GM19397 (cell line): ENCODE measurements around the gene RASSF10.

ENCODE experiments used
- ATAC-seq: cut with Tn5 transposase; IDR thresholded peaks from one replicate; pipeline ENCODE4 v1.9.1; 2021; ENCODE audit warnings: mild to moderate bottlenecking, moderate library complexity; ENCODE audit not compliant: unreplicated experiment

RASSF10 gene

DNA sequence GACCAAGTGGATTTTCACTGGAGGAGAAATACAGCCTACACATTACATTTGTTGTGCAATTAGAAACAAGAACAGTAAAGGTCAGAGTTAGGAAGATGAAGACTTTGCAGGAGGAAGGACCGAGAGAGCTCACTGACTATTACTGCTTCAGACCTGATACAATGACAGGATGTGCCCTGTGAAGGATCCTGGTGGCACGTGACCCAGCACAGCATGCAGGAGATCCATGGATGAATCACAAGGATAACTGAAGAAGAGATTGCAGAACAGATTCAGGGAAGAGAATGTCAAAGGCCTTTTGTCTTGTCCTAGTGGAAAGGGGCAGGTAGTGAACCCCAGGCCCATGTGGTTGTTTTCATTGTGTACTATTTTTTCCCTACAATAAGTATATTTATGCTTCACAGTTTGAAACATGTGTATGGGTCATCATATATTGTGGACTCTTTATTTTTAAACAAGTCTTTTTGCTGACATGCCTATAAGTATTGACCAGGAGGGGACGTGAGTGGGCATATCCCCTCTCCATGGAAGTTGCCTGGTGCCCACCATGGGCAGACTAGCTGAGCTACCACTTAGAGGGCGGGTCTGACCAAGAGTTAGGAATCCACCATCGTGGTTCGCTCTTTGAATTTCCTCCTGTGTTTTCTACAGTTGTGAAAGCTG lies 44.3 kb downstream of the RASSF10 start:
- ATAC-seq: no peak

DNA sequence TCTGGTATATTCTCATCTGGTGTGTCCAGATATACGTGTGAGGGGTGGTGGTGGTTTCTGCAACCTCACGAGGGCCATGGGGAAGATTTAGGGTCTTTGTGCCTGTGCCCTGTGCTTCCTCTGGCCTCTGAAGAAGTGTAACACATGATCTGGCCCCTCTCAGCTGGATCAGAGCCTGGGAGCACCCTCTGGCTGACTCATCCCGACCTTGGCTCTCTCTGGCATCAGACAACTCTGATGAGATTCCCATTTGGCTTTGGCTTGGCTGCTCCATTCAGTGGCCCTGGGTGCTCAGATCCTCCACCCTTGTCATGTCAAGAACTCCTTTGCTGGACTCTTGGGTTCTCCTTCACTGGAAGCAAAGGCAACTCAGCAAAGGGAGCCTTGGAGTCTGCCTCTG lies 45.2 kb downstream of the RASSF10 start:
- no peak for ATAC-seq

DNA sequence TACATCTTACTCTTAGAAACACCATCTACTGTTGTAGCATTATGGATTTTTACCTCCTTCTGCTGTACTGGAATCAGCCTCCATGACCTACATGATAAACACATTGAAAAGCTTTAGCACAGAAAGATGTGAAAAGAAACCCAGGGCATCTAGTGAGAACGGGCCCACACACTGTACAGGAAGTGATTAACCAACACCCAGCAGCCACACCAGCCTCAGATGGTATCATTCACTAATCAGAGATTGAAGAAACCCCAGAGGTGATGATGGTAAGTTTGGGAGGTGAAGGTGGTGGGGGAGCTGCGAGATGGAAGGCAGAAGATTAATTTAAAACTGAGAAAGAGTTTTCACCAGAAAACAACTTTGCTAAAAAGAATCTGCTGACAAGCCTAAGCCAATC lies 46.1 kb downstream of the RASSF10 start:
- no peak for ATAC-seq

DNA sequence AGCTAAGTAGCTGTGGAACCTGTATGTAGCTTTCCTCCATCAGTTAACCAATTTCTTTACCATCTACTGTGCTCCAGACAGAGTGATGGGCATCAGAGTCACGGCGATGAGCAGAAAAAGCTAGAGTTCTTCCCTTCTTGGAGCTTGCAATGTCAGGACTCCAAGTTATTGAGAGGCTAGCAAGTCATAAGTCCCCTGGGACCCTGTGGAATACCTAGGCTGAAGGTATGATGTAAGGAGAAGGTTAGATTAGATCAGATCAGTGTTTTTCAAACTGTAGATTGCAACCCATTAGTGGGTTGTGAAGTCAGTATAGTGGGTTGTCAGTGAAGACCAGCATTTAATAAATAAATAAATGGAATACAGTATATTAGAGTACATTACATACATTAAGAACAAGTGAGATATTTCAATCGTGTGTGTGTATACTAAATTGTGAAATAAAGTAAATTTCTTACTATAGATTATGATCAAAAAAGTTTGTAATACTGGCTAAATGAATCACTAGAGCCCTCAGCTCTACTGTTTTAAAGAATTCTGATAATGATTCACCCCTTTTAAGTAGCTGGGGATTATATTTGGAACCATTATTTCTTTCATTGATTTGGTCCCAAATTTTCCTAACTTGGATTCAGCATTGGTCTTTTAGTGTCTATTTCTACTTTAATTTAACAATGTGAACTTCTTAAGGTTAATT lies 52.3 kb downstream of the RASSF10 start:
- ATAC-seq: no peak
